ENCODE results near the gene SF3B1.
A peak's percentile ranks its signal among the peaks of the same experiment; 100 is the strongest.
"Not testable (repeated sequence)": the region's sequence is repeated elsewhere in the genome, so short reads cannot be mapped to it uniquely, and the experiment has no call there.

SF3B1 gene

GRCh38 chr2:197434541-197435513, at the start of gene SF3B1:
Gene SF3B1, minus strand, starts transcription at chr2:197435028. Its CDS starts 29 bp downstream, at chr2:197434999.
- peak; percentile 97 to 98 (median 98) for DNase-seq (ENCODE audit: low read depth in 3 of 3)

GRCh38 chr2:197484248-197484647, 49.4 kb upstream of the SF3B1 start:
- not testable (repeated sequence) for DNase-seq (ENCODE audit: low read depth in 3 of 3)

GRCh38 chr2:197480165-197481036, 45.6 kb upstream of the SF3B1 start:
- no peak for DNase-seq (ENCODE audit: low read depth in 3 of 3)

- no peak for DNase-seq (ENCODE audit: low read depth in 3 of 3)
Observed at GRCh38 chr2:197477797-197478196, 43.0 kb upstream of the SF3B1 start.

GRCh38 chr2:197472166-197472565, 37.3 kb upstream of the SF3B1 start:
- DNase-seq (ENCODE audit: low read depth in 3 of 3), result no peak

GRCh38 chr2:197464175-197464574, 29.3 kb upstream of the SF3B1 start:
- no peak for DNase-seq (ENCODE audit: low read depth in 3 of 3)

DNA sequence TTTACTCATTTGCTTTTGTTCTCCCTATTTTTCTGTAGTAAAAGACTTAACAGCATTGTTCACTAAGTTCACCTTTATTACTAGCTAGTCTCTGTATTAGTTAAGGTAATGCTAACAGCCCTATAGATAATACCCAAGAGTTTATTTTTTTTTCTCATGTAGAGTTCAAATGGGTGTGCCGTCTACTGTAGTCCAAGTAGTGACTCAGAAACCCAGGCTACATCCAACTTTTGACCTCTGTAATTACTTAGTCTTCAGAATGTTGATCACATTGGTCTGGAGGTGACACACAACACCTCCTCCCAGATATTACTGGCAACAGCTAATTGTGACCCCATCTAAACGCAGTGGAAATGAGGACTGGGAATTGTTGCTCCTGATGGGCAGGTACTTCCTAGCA, 26.2 kb upstream of the SF3B1 start:
- no peak for DNase-seq (ENCODE audit: low read depth in 3 of 3)

DNA sequence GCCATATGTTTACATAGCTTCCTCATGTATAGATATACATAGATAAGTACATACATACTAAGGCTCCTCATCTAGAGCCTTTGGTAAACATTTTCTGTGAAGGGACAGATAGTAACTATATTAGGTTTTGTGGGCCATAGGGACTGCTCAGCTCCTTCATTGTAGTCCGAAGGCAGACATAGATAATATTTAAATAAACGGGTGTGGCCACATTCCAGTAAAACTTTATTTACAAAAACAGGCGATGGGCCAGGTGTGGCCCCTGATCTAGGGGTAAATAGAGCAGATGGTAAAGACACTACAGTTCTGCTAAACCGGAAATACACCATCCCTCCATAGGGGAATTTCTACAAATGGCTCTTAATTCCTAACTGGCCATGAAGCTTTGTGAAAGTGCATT, 25.8 kb upstream of the SF3B1 start:
- DNase-seq (ENCODE audit: low read depth in 3 of 3), result no peak

DNA sequence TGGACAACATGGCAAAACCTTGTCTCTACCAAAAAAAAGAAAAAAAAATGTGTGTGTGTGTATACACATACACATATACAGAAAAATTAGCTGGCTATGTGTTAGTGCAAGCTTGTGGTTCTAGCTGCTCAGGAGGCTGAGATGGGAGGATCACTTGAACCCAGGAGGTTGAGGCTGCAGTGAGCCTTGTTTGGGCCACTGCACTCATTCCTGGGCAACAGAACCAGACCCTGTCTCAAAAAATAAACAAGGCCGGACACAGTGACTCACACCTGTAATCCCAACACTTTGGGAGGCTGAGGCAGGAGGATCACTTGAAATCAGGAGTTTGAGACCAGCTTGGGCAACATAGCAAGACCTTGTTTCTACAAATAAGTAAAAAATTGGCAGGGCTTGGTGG, 20.6 kb upstream of the SF3B1 start:
- DNase-seq (ENCODE audit: low read depth in 3 of 3), result no peak

DNA sequence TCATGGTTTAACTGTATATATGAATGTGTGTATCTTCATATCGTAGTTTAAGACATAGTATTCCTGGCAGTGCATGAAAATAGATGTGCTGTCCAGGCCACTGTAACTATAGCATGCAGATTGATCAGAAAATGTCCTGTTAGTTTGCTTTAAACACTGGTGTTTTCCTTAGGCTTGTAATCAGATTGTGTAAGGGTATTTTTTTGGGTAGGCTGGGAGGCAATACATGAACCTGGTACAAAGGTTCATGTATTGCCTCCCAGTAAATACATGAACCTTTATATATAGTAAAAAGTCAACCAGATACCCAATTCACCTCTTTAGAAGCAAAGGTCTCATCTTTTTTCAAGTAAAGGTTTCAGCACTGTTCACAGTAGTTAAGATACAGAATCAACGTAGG, 20.1 kb upstream of the SF3B1 start:
- no peak for DNase-seq (ENCODE audit: low read depth in 3 of 3)

DNA sequence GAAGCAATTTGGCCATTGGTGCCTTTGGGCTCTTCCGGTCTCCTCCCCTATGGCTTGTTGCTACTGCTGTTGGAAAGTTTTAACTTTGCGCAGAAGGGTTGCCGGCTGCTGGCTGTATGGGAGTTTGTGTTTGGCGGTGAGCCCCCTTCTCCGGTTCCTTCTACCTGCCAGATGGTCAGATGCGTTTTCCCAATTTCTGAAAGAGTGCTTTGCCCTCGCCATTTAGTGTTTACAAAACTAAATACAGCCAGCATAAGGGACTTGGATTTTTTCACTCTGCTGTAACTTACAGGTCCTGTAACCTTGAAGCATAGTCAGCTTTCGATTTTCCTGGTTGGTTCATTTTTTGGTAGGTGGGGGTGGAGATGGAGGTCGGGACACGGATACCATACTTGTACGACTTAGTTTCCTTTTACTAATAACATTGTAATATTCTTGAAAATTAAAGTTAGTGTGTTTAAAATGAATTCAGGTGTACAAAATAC, 19.1 kb upstream of the SF3B1 start:
- DNase-seq (ENCODE audit: low read depth in 3 of 3), result no peak

- peak; percentile 91 to 98 (median 94) for DNase-seq (ENCODE audit: low read depth in 3 of 3)
Observed at GRCh38 chr2:197453123-197453913, 18.5 kb upstream of the SF3B1 start, which contains the start of gene COQ10B. Gene COQ10B, plus strand, starts transcription at chr2:197453552. Its CDS starts 9 bp downstream, at chr2:197453561.

DNA sequence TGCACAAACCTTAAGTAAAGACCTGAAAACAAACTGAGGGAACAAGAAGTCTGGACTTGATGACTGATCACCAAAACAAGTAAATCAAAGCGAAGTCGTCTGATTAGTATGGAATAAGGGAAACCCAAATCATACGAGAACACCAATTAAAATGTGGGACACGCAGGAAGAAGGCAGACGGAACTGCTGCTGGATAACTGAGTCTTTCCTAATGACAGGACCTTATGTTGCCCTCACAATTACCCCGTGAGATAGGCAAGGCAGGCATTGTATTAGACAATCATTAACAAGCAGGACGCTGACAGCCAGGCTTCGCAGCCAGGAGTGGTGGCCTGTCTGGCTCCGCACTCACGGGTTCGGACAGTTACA, 17.9 kb upstream of the SF3B1 start:
- no peak for DNase-seq (ENCODE audit: low read depth in 3 of 3)

DNA sequence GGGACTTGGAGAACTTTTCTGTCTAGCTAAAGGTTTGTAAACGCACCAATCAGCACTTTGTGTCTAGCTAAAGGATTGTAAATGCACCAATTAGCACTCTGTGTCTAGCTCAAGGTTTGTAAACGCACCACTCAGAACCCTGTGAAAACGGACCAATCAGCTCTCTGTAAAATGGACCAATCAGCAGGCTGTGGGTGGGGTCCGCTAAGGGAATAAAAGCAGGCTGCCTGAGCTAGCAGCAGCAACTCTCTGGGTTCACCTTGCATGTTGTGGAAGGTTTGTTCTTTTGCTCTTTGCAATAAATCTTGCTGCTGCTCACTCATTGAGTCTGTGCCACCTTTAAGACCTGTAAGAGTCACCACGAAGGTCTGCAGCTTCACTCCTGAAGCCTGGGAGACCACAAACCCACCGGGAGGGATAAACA, 16.1 kb upstream of the SF3B1 start:
- not testable (repeated sequence) for DNase-seq (ENCODE audit: low read depth in 3 of 3)

- no peak for DNase-seq (ENCODE audit: low read depth in 3 of 3)
Observed at GRCh38 chr2:197450465-197450864, 15.6 kb upstream of the SF3B1 start.

DNA sequence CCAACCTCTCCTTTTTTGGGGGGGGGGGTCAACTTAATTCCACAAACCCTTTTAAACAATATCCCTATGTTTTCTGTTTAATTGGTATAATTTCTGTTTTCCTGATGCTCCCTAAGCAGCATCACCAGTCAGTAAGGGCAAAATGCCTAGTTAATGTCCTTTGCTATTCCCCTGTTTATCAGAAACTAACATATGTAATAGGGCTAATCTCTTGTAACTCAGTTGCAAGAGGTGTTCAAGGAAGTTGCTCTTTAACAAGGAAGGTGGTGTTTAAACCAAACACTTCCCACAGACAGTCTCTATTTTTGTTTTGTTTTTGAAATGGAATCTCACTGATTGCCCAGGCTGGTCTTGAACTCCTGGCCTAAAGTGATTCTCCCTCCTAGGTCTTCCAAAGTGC, 12.0 kb upstream of the SF3B1 start:
- DNase-seq (ENCODE audit: low read depth in 3 of 3), result no peak

DNA sequence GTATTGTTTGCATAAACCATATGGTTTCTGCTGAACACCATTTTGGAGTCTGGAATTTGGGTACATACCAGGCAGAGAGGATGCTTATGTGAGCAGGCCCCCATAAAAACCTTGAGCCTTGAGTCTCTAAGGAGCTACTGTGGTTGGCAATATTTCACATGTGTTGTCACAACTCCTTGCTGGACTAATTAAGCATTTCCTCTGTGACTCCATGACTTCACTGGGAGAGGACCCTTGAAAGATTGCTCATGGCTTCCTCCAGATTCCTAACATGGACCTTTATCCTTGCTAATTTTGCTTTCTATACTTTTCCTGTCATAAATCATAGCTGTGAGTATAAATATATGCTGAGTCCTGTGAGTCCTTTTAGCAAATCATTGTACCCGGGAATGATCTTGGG, 10.9 kb upstream of the SF3B1 start:
- DNase-seq (ENCODE audit: low read depth in 3 of 3), result no peak

DNA sequence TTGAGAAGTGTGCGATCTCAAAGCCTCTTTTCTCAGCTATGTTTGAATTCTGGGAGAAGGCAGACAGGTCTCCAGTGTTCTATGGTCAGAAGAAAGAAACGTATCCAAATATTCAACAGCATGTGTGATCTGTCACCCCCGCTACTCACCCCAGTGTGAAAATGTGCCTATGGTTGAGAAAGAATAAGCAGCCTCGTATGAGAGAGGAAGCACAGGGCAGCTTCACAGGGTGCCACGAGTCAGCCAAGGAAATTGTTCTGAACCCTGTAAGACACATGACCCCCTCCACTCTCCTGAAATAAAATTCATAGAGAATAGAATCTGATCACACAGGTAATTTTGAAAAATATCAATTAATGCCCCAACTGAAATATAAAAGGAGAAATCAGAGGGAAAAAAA, 8.0 kb upstream of the SF3B1 start:
- DNase-seq (ENCODE audit: low read depth in 3 of 3), result no peak

DNA sequence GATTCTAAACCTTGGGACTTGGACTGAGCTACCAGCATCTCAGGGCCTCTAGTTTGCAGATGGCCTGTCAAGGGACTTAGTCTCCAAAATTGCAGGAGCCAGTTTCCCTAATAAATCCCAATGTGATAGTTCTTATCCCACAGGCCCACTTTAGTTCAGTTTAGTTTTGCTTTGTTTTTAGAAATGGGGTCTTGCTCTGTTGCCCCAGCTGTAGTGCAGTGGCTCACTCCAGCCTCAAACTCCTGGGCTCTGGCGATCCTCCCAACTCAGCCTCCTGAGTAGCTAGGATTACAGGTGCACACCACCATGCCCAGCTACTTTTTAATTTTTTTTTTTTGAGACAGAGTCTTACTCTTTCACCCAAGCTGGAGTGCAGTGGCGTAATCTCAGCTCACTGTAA, 2.6 kb upstream of the SF3B1 start:
- no peak for DNase-seq (ENCODE audit: low read depth in 3 of 3)

- DNase-seq (ENCODE audit: low read depth in 3 of 3), result no peak
Observed at GRCh38 chr2:197435598-197436420, 981 bp upstream of the SF3B1 start.

All from stimulated activated CD4-positive, alpha-beta T cell treated with anti-CD3 and anti-CD28 coated beads, TNF-alpha, amount 100 ng/mL, for 24 hours (primary cell).